ENCODE data around the gene SUMF1. TPM values are rescaled to one million over a fixed set of nuclear protein-coding genes. Genes with fewer than 3 reads are reported as not detected.

The SUMF1 gene
- total and polyA plus RNA-seq, 2 of the 13 experiments (the other 11 are each of a cell fraction or from before 2014, with no cell fraction given): 18.5 to 28.9 TPM

DNA sequence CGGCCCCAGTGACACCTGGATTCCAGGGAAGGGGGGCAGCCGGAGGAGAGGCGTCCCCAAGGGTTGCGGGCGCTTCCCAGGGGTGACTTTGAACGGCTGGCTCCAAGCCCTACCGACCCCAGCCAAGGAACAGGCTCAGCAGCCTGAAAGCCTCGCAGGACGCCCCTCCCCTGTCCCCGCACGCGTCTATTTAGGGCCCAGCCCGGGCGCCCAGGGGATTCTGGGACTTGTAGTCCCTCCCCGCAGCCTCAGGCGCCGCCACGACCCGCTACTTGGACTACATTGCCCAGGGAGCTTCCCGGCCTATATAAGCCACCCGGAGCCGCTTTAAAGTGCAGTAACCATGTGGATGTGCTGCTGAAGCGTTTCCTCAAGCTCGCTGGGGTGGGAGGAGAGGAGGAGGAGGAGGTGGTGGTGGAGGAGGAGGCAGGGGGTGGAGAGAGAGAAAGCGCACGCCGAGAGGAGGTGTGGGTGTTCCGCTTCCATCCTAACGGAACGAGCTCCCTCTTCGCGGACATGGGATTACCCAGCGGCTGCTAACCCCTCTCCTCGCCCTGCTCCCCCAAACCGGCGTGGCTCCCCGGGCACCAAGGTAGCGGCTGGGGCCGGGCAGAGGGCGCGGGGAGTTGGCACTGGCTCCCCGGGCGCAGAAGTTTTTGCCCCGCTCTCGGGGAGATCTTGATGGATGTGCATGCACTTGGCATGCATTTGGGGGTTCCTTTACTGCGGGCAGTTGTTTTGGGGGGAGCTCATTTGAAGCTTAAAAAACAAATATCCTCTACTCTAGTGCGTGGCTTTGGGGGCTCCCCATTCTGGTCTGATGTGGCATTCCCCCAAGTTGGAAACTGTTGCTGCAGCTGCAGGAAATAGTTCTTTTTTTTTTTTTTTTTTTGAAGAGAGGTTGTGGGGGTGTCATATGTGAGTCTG lies 26.2 kb upstream of the SUMF1 start, which contains the start of gene ITPR1:
TSS of gene ITPR1 (plus strand) at position 335 of the 927 bp plus-strand sequence. CDS start 23,144 bp downstream, outside the sequence.
- H4K20me1 ChIP-seq (ENCODE audit: insufficient read depth, low read length): no peaks in the 10 kb centered on the region
- peak; percentile 98 for DNase-seq (ENCODE audit: low spot score)
- no peaks in the 10 kb centered on the region for H3K9me3 ChIP-seq (ENCODE audit: low read length)
- H3K4me3 ChIP-seq (replicated peaks in 1 of 3; ENCODE audit: insufficient read depth in 1 of 3, low read depth in 2 of 3, low read length in 3 of 3): peak within 1 kb of the TSS; percentile 87 to 93 (median 92)
- intact Hi-C loops (cut with micrococcal nuclease; ENCODE audit: unreplicated experiment): loop anchor here (1.0 to 10.0 kb wide), 5 partner anchors 14 to 142 kb away; partner anchors contain the start of gene SUMF1
- FAIRE-seq: peak; percentile 32
- CTCF ChIA-PET (ENCODE audit: low intra/inter-chr PET ratio, low total read pairs): no interaction called here
- no peaks in the 10 kb centered on the region; a peak in 1 of 5 replicates for H3K27me3 ChIP-seq (ENCODE audit: control insufficient read depth in 1 of 2, insufficient read depth in 2 of 2, low read length in 2 of 2)
- H3K27ac ChIP-seq (ENCODE audit: extremely low read length, insufficient read depth, low read length): peak within 1 kb of the TSS; percentile 80
- H3K4me1 ChIP-seq (ENCODE audit: insufficient read depth, low read length): peaks cover 55% of the 10 kb centered on the region
- peak within 1 kb of the TSS; percentile 77 for H3K9ac ChIP-seq (ENCODE audit: insufficient read depth, low read depth, low read length)
- H3K36me3 ChIP-seq (replicated peaks in 1 of 2; ENCODE audit: control insufficient read depth in 1 of 2, insufficient read depth in 2 of 2, low read length in 2 of 2): no peaks in the 10 kb centered on the region
- peak within 1 kb of the TSS; percentile 57 for H2AFZ ChIP-seq (ENCODE audit: low read length)
- in situ Hi-C loops (cut with HindIII; ENCODE audit: extremely low pct_ligation_motif_present, low pct_unique_long_range_greater_than_20kb): no loop called here
- ATAC-seq: peak; percentile 97
- no TSS peak for BruUV-seq (replicated peaks)
- peaks cover 4% of the 10 kb centered on the region for H3K79me2 ChIP-seq (ENCODE audit: insufficient read depth, low read length)
- peak within 1 kb of the TSS; percentile 89 for H3K4me2 ChIP-seq (ENCODE audit: low read depth, low read length)
- 0% methylated on average over 10 of the region's 47 CpGs for whole genome bisulfite sequencing (ENCODE audit: low lambda C conversion rate)
- POLR2A ChIA-PET: interaction anchor here (0.6 to 3.3 kb wide), 31 partner anchors 11 to 696 kb away, joined by 3 to 120 read pairs (median 4); partner anchors contain the start of gene SUMF1
- TF ChIP-seq, protein P1, sequence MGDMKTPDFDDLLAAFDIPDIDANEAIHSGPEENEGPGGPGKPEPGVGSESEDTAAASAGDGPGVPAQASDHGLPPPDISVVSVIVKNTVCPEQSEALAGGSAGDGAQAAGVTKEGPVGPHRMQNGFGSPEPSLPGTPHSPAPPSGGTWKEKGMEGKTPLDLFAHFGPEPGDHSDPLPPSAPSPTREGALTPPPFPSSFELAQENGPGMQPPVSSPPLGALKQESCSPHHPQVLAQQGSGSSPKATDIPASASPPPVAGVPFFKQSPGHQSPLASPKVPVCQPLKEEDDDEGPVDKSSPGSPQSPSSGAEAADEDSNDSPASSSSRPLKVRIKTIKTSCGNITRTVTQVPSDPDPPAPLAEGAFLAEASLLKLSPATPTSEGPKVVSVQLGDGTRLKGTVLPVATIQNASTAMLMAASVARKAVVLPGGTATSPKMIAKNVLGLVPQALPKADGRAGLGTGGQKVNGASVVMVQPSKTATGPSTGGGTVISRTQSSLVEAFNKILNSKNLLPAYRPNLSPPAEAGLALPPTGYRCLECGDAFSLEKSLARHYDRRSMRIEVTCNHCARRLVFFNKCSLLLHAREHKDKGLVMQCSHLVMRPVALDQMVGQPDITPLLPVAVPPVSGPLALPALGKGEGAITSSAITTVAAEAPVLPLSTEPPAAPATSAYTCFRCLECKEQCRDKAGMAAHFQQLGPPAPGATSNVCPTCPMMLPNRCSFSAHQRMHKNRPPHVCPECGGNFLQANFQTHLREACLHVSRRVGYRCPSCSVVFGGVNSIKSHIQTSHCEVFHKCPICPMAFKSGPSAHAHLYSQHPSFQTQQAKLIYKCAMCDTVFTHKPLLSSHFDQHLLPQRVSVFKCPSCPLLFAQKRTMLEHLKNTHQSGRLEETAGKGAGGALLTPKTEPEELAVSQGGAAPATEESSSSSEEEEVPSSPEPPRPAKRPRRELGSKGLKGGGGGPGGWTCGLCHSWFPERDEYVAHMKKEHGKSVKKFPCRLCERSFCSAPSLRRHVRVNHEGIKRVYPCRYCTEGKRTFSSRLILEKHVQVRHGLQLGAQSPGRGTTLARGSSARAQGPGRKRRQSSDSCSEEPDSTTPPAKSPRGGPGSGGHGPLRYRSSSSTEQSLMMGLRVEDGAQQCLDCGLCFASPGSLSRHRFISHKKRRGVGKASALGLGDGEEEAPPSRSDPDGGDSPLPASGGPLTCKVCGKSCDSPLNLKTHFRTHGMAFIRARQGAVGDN (CRISPR knock-in tag; IDR thresholded peaks at IDR 0.05): peak; percentile 75
- TF ChIP-seq, protein P2, sequence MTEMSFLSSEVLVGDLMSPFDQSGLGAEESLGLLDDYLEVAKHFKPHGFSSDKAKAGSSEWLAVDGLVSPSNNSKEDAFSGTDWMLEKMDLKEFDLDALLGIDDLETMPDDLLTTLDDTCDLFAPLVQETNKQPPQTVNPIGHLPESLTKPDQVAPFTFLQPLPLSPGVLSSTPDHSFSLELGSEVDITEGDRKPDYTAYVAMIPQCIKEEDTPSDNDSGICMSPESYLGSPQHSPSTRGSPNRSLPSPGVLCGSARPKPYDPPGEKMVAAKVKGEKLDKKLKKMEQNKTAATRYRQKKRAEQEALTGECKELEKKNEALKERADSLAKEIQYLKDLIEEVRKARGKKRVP (CRISPR knock-in tag; IDR thresholded peaks at IDR 0.05): peak in 1 of 2 experiments; percentile 73; a peak in 1 of 4 replicates
- TF ChIP-seq ZFYVE20 (CRISPR knock-in tag; IDR thresholded peaks at IDR 0.05; ENCODE audit: borderline replicate concordance, low read depth) (no peak), ZMAT3 (CRISPR knock-in tag; conservative IDR thresholded peaks at IDR 0.05) (no peak), MEF2D (CRISPR knock-in tag; IDR thresholded peaks at IDR 0.05) (peak; percentile 66), NR2F2 (IDR thresholded peaks at IDR 0.05; ENCODE audit: borderline replicate concordance, low read depth) (no peak), NFKBIZ (CRISPR knock-in tag; IDR thresholded peaks at IDR 0.05) (peak; percentile 64; the same call in 1 of the 2 replicates), TSC22D2 (CRISPR knock-in tag; IDR thresholded peaks at IDR 0.05; ENCODE audit: borderline replicate concordance) (peak; percentile 67; the same call in 1 of the 2 replicates), ZNF775 (CRISPR knock-in tag; IDR thresholded peaks at IDR 0.05; ENCODE audit: borderline replicate concordance) (peak; percentile 75; the same call in 1 of the 2 replicates), ZNF670 (CRISPR knock-in tag; IDR thresholded peaks at IDR 0.05; ENCODE audit: borderline replicate concordance) (peak; percentile 11), HNF1A (IDR thresholded peaks at IDR 0.05; ENCODE audit: low read depth) (no peak), HNF1A (CRISPR knock-in tag; IDR thresholded peaks at IDR 0.05; ENCODE audit: borderline replicate concordance) (peak; percentile 73; the same call in 1 of the 2 replicates), ZNF563 (CRISPR knock-in tag; IDR thresholded peaks at IDR 0.05) (peak; percentile 83)
